Activated CD8-positive, alpha-beta memory T cell treated with anti-CD3 and anti-CD28 coated beads for 48 hours (primary cell): Measurements from ENCODE around the gene AGTPBP1.

ENCODE experiments used
- DNase-seq, 3 experiments: peaks; one replicate each; pipeline ENCODE4 v3.0.0-alpha.2; 2020; ENCODE audit warnings: low read depth in 2 of 3, low spot score in 2 of 3

The AGTPBP1 gene

GRCh38 chr9:85541876-85542275, 199.9 kb downstream of the AGTPBP1 start:
- no peak for DNase-seq

- no peak for DNase-seq
Measured at GRCh38 chr9:85536514-85536913, 205.2 kb downstream of the AGTPBP1 start.

- no peak for DNase-seq
Measured at GRCh38 chr9:85536076-85536475, 205.7 kb downstream of the AGTPBP1 start.

- DNase-seq = no peak
Measured at GRCh38 chr9:85534340-85534739, 207.4 kb downstream of the AGTPBP1 start.

- no peak for DNase-seq
Measured at GRCh38 chr9:85533538-85533937, 208.2 kb downstream of the AGTPBP1 start.

- no peak for DNase-seq
Measured at GRCh38 chr9:85530721-85531120, 211.0 kb downstream of the AGTPBP1 start.

- DNase-seq = no peak
Measured at GRCh38 chr9:85528607-85529006, 213.1 kb downstream of the AGTPBP1 start.

GRCh38 chr9:85528142-85528541, 213.6 kb downstream of the AGTPBP1 start:
- DNase-seq = no peak

- no peak for DNase-seq
Measured at GRCh38 chr9:85527331-85528020, 214.3 kb downstream of the AGTPBP1 start.

- no peak for DNase-seq
Measured at GRCh38 chr9:85524531-85524930, 217.2 kb downstream of the AGTPBP1 start.

GRCh38 chr9:85523202-85523601, 218.6 kb downstream of the AGTPBP1 start:
- no peak for DNase-seq

- peak in 2 of 3 experiments; percentile 7 to 29 for DNase-seq
Measured at GRCh38 chr9:85522459-85523092, 219.2 kb downstream of the AGTPBP1 start.

GRCh38 chr9:85521371-85522197, 220.2 kb downstream of the AGTPBP1 start:
- no peak for DNase-seq

- DNase-seq = no peak
Measured at GRCh38 chr9:85516976-85517637, 224.6 kb downstream of the AGTPBP1 start.

- no peak for DNase-seq
Measured at GRCh38 chr9:85516455-85516854, 225.3 kb downstream of the AGTPBP1 start.

GRCh38 chr9:85515021-85515420, 226.7 kb downstream of the AGTPBP1 start:
- DNase-seq = no peak

- no peak for DNase-seq
Measured at GRCh38 chr9:85514256-85514655, 227.5 kb downstream of the AGTPBP1 start.

- no peak for DNase-seq
Measured at GRCh38 chr9:85511746-85512145, 230.0 kb downstream of the AGTPBP1 start.

GRCh38 chr9:85510830-85511504, 230.8 kb downstream of the AGTPBP1 start:
- DNase-seq = no peak

GRCh38 chr9:85508616-85509015, 233.1 kb downstream of the AGTPBP1 start:
- no peak for DNase-seq

GRCh38 chr9:85505612-85506011, 236.1 kb downstream of the AGTPBP1 start:
- no peak for DNase-seq
